Neural progenitor cell (in vitro differentiated cells): ENCODE results near the gene KIF19.

ENCODE experiments used
- EZH2phosphoT487 ChIP-seq: fragments of 200-600 bp; sonication (generic); IDR thresholded peaks from 2 replicates; pipeline ENCODE4 v1.6.1; 2017; ENCODE audit warnings: antibody characterized with exemption
- TF ChIP-seq, protein P1 (sequence below): fragments of 200-600 bp; sonication (generic); IDR thresholded peaks from 2 replicates; pipeline ENCODE4 v1.5.1; 2017; ENCODE audit warnings: antibody characterized with exemption, mild to moderate bottlenecking

GRCh38 chr17:74295625-74296547 is 30.1 kb upstream of the KIF19 start:
- TF ChIP-seq, protein P1, sequence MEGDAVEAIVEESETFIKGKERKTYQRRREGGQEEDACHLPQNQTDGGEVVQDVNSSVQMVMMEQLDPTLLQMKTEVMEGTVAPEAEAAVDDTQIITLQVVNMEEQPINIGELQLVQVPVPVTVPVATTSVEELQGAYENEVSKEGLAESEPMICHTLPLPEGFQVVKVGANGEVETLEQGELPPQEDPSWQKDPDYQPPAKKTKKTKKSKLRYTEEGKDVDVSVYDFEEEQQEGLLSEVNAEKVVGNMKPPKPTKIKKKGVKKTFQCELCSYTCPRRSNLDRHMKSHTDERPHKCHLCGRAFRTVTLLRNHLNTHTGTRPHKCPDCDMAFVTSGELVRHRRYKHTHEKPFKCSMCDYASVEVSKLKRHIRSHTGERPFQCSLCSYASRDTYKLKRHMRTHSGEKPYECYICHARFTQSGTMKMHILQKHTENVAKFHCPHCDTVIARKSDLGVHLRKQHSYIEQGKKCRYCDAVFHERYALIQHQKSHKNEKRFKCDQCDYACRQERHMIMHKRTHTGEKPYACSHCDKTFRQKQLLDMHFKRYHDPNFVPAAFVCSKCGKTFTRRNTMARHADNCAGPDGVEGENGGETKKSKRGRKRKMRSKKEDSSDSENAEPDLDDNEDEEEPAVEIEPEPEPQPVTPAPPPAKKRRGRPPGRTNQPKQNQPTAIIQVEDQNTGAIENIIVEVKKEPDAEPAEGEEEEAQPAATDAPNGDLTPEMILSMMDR = no peak
- TF ChIP-seq EZH2phosphoT487 = no peak
